SK-N-SH (cell line): ENCODE data around the gene ASIC3. TPM values are rescaled to one million over a fixed set of nuclear protein-coding genes. Genes with fewer than 3 reads are reported as not detected.
A peak's percentile ranks its signal among the peaks of the same experiment; 100 is the strongest.

Experiments
- CTCF ChIA-PET: fragments of 300-600, 350-600 bp; formaldehyde crosslinking; extraction: SDS; loops from one replicate; lab custom pipeline; 2021; lab: Yijun Ruan, JAX
- POLR2A ChIA-PET: fragments of 350-600 bp; sonication (Branson Sonifier 250); formaldehyde crosslinking; extraction: SDS; loops from one replicate; lab custom pipeline; 2020; ENCODE audit warnings: antibody characterized with exemption, inconsistent platforms; lab: Yijun Ruan, JAX
- DNase-seq: peaks from one replicate; pipeline ENCODE4 v3.0.0; 2012
- H2AFZ ChIP-seq: fragments of 200-600 bp; sonication (generic); 2 replicates; pipeline ENCODE4 v1.8.1; 2016; ENCODE audit warnings: antibody characterized with exemption, mild to moderate bottlenecking, low read depth
- H3F3A ChIP-seq: fragments of 200-600 bp; sonication (generic); replicated peaks from 2 replicates; pipeline ENCODE3; 2016; ENCODE audit warnings: antibody characterized with exemption, mild to moderate bottlenecking; ENCODE audit not compliant: insufficient read depth
- H3K27ac ChIP-seq, 2 experiments: fragments of 200-500 bp in 1 of 2; fragments of 200-600 bp in 1 of 2; sonication (Bioruptor generic) in 1 of 2; sonication (generic), shearing (Covaris generic) in 1 of 2; 2 replicates each; pipeline versions ENCODE4 v1.5.1 to v1.6.1; 2014 to 2016; ENCODE audit warnings: low read depth in 2 of 2, inconsistent platforms in 1 of 2, low read length in 1 of 2, mild to moderate bottlenecking in 1 of 2, mixed read lengths in 1 of 2
- H3K27me3 ChIP-seq: fragments of 200-600 bp; sonication (generic), shearing (Covaris generic); 2 replicates; pipeline ENCODE4 v1.6.1; 2016; ENCODE audit warnings: mixed run types; ENCODE audit not compliant: insufficient read depth
- H3K36me3 ChIP-seq, 2 experiments: fragments of 200-500 bp in 1 of 2; fragments of 200-600 bp in 1 of 2; sonication (Bioruptor generic) in 1 of 2; sonication (generic) in 1 of 2; replicated peaks in 1 of 2; 2 replicates each; pipeline versions ENCODE3 to v1.5.1; 2014 to 2016; ENCODE audit warnings: low read length in 1 of 2, mild to moderate bottlenecking in 1 of 2; ENCODE audit not compliant: insufficient read depth in 2 of 2, control insufficient read depth in 1 of 2
- H3K4me1 ChIP-seq, 2 experiments: fragments of 200-500 bp in 1 of 2; fragments of 200-600 bp in 1 of 2; sonication (Bioruptor generic) in 1 of 2; sonication (generic), shearing (Covaris generic) in 1 of 2; 2 replicates each; pipeline versions ENCODE4 v1.5.1 to v1.6.1; 2014 to 2016; ENCODE audit warnings: low read depth in 1 of 2, low read length in 1 of 2, mixed run types in 1 of 2; ENCODE audit not compliant: insufficient read depth in 2 of 2, control insufficient read depth in 1 of 2
- H3K4me2 ChIP-seq: fragments of 200-600 bp; sonication (generic), shearing (Covaris generic); 2 replicates; pipeline ENCODE4 v1.6.1; 2017; ENCODE audit warnings: mixed run types
- H3K4me3 ChIP-seq, 2 experiments: fragments of 200-500 bp in 1 of 2; fragments of 200-600 bp in 1 of 2; sonication (Bioruptor generic) in 1 of 2; sonication (generic), shearing (Covaris generic) in 1 of 2; 2 replicates each; pipeline versions ENCODE4 v1.5.1 to v1.8.1; 2014 to 2016; ENCODE audit warnings: low read depth in 2 of 2, inconsistent platforms in 1 of 2, low read length in 1 of 2, mild to moderate bottlenecking in 1 of 2, mixed read lengths in 1 of 2, moderate library complexity in 1 of 2
- H3K79me2 ChIP-seq: fragments of 200-600 bp; sonication (generic); 2 replicates; pipeline ENCODE4 v1.8.1; 2017; ENCODE audit warnings: mild to moderate bottlenecking; ENCODE audit not compliant: insufficient read depth
- H3K9ac ChIP-seq: fragments of 200-600 bp; sonication (generic); 2 replicates; pipeline ENCODE4 v1.6.1; 2017; ENCODE audit warnings: mixed run types
- H3K9me2 ChIP-seq: fragments of 200-600 bp; sonication (generic); 2 replicates; pipeline ENCODE4 v1.6.1; 2017; ENCODE audit warnings: mixed run types
- H3K9me3 ChIP-seq: fragments of 200-600 bp; sonication (generic); 2 replicates; pipeline ENCODE4 v1.6.1; 2017; ENCODE audit warnings: mixed run types, mild to moderate bottlenecking, moderate library complexity
- H4K20me1 ChIP-seq: fragments of 200-600 bp; sonication (generic); 2 replicates; pipeline ENCODE4 v1.6.1; 2017; ENCODE audit warnings: mild to moderate bottlenecking, mixed run types; ENCODE audit not compliant: insufficient read depth
- CTCF ChIP-seq: fragments of 200-600 bp; sonication (generic); IDR thresholded peaks from 2 replicates; pipeline ENCODE4 v1.6.1; 2017; ENCODE audit warnings: antibody characterized with exemption, mild to moderate bottlenecking, moderate library complexity
- EZH2phosphoT487 ChIP-seq: fragments of 200-600 bp; sonication (generic); IDR thresholded peaks from 2 replicates; pipeline ENCODE4 v1.6.1; 2017; ENCODE audit warnings: low read depth, mixed run types, mild to moderate bottlenecking, antibody characterized with exemption, moderate library complexity, borderline replicate concordance
- FOXJ3 ChIP-seq: sonication (generic); formaldehyde crosslinking; IDR thresholded peaks from 2 replicates; pipeline ENCODE4 v1.5.1; 2020; ENCODE audit warnings: mild to moderate bottlenecking, missing genetic modification reagents
- MAX ChIP-seq: IDR thresholded peaks from 2 replicates; pipeline ENCODE4 v1.4.0; 2012; ENCODE audit warnings: low read depth
- NRF1 ChIP-seq: IDR thresholded peaks from 2 replicates; pipeline ENCODE4 v1.6.1; 2012; ENCODE audit warnings: low read depth, mild to moderate bottlenecking, low read length
- POLR2AphosphoS5 ChIP-seq: IDR thresholded peaks from 2 replicates; pipeline ENCODE4 v1.6.1; 2012; ENCODE audit warnings: low read depth, low read length
- REST ChIP-seq: IDR thresholded peaks from 2 replicates; pipeline ENCODE4 v1.6.1; 2012; ENCODE audit warnings: mild to moderate bottlenecking, low read depth, low read length, moderate library complexity
- SMC3 ChIP-seq: IDR thresholded peaks from 2 replicates; pipeline ENCODE4 v1.6.1; 2012; ENCODE audit warnings: low read depth, low read length, improper control_type of control experiment
- USF2 ChIP-seq: fragments of 150-350 bp; IDR thresholded peaks from 2 replicates; pipeline ENCODE4 v1.6.1; 2017; ENCODE audit warnings: antibody characterized with exemption, low read length, low read depth, borderline replicate concordance
- WGBS: methylation state at CpG from one replicate; pipeline ENCODE4 v1.1.6; 2017; ENCODE audit warnings: low lambda C conversion rate; 5-methylcytosine and 5-hydroxymethylcytosine counted together
- polyA plus RNA-seq, 3 experiments: library from polyadenylated mRNA; depleted of rRNA; stranded (reverse); fragments of >200 nt; gene quantifications; 2 replicates each; pipeline ENCODE4 v1.2.3, GENCODE V29; 2012

ASIC3 gene
- polyA plus RNA-seq, 1 of the 3 experiments (the other 2 are of a cell fraction), result 4.5 TPM

GRCh38 chr7:151075978-151076426 lies 27.7 kb downstream of the ASIC3 start (continued):
- TF ChIP-seq REST, result no peak
- no peak for TF ChIP-seq EZH2phosphoT487
- TF ChIP-seq NRF1, result no peak

GRCh38 chr7:151076863-151077704 lies 28.8 kb downstream of the ASIC3 start:
- TF ChIP-seq USF2 (no peak), SMC3 (peak; percentile 25), FOXJ3 (CRISPR knock-in tag) (0 out of 2 replicates have a peak, but pooled peaks have one; percentile 19), POLR2AphosphoS5 (peak; percentile 61; the same call in 1 of the 2 replicates), CTCF (peak; percentile 57), MAX (no peak)
- TF ChIP-seq, all 33 proteins: peak for 4
- no peaks in the 10 kb centered on the region; the same call in 1 of the 2 replicates for H4K20me1 ChIP-seq
- no peaks in the 10 kb centered on the region for H3K9me3 ChIP-seq
- H3K27me3 ChIP-seq, result no peaks in the 10 kb centered on the region
- DNase-seq, result peak; percentile 85
- peak overlapping the region in 1 of 2 experiments; percentile 32; a peak in 2 of 4 replicates for H3K27ac ChIP-seq
- H2AFZ ChIP-seq, result no peak overlapping the region
- peaks cover 43% of the 10 kb centered on the region for H3F3A ChIP-seq
- H3K36me3 ChIP-seq, result peaks cover 32 to 71% of the 10 kb centered on the region in 2 experiments
- H3K4me1 ChIP-seq, result peaks cover 23 to 28% of the 10 kb centered on the region in 2 experiments
- H3K4me2 ChIP-seq, result no peak overlapping the region
- no peak overlapping the region for H3K9ac ChIP-seq
- ChIA-PET POLR2A (interaction anchor here (1.1 to 1.3 kb wide), 2 partner anchors 9 to 10 kb away, joined by 3 read pairs; no protein-coding TSS in a partner anchor), CTCF (interaction anchor here (0.9 to 21.3 kb wide), 12 partner anchors 8 to 655 kb away, joined by 3 to 474 read pairs (median 4); partner anchors contain the start of genes CDK5, GBX1 and SLC4A2)
- 94% methylated on average over 18 of the region's 33 CpGs for WGBS
- no peak overlapping the region for H3K4me3 ChIP-seq
- peaks cover 41% of the 10 kb centered on the region for H3K79me2 ChIP-seq
- H3K9me2 ChIP-seq, result no peaks in the 10 kb centered on the region
